NB4 (cell line): ENCODE measurements around the gene PRKAR1B.
A peak's percentile ranks its signal among the peaks of the same experiment; 100 is the strongest.

Source experiments
- DNase-seq: peaks from one replicate; pipeline ENCODE4 v3.0.0; 2010; ENCODE audit warnings: low read depth
- H3K4me3 ChIP-seq: one replicate; pipeline ENCODE4 v1.5.1; 2011; ENCODE audit warnings: mild to moderate bottlenecking, low read depth, low read length, moderate library complexity
- CTCF ChIP-seq: IDR thresholded peaks from one replicate; pipeline ENCODE4 v1.5.1; 2012; ENCODE audit warnings: low read depth, low read length
- MAX ChIP-seq: IDR thresholded peaks from 2 replicates; pipeline ENCODE4 v1.6.1; 2011; ENCODE audit warnings: low read depth, low read length
- MYC ChIP-seq: IDR thresholded peaks from 2 replicates; pipeline ENCODE4 v1.6.1; 2011; ENCODE audit warnings: low read depth, low read length
- POLR2A ChIP-seq: IDR thresholded peaks from 2 replicates; pipeline ENCODE4 v1.6.1; 2011; ENCODE audit warnings: mild to moderate bottlenecking; ENCODE audit not compliant: insufficient read length; ENCODE audit errors: extremely low read depth

Gene PRKAR1B

GRCh38 chr7:721619-722248 is 5.3 kb downstream of the PRKAR1B start:
- no peak overlapping the region for H3K4me3 ChIP-seq
- TF ChIP-seq MYC: no peak
- TF ChIP-seq CTCF: no peak
- TF ChIP-seq POLR2A: no peak
- TF ChIP-seq MAX: no peak
- DNase-seq: peak; percentile 61

- H3K4me3 ChIP-seq: no peak overlapping the region
- TF ChIP-seq CTCF (no peak), POLR2A (no peak), MAX (no peak), MYC (no peak)
- DNase-seq: no peak
Measured at GRCh38 chr7:716636-717035, 10.4 kb downstream of the PRKAR1B start.

- no peak for DNase-seq
- no peak overlapping the region for H3K4me3 ChIP-seq
- TF ChIP-seq CTCF (no peak), POLR2A (no peak), MYC (no peak), MAX (no peak)
Measured at GRCh38 chr7:716222-716621, 10.9 kb downstream of the PRKAR1B start.

GRCh38 chr7:714251-714671 is 12.8 kb downstream of the PRKAR1B start:
- no peak for TF ChIP-seq CTCF
- no peak for TF ChIP-seq MAX
- no peak for TF ChIP-seq MYC
- TF ChIP-seq POLR2A: no peak
- no peak for DNase-seq
- H3K4me3 ChIP-seq: no peak overlapping the region

- no peak overlapping the region for H3K4me3 ChIP-seq
- no peak for DNase-seq
- no peak for TF ChIP-seq MYC
- TF ChIP-seq POLR2A: no peak
- TF ChIP-seq MAX: no peak
- no peak for TF ChIP-seq CTCF
Measured at GRCh38 chr7:713488-714230, 13.4 kb downstream of the PRKAR1B start.

GRCh38 chr7:713139-713457 is 14.0 kb downstream of the PRKAR1B start:
- TF ChIP-seq MYC (no peak), CTCF (no peak), POLR2A (no peak), MAX (no peak)
- H3K4me3 ChIP-seq: no peak overlapping the region
- no peak for DNase-seq
